Right renal pelvis (tissue), 4 donors: ENCODE data around the gene DLK2. TPM values are rescaled to one million over a fixed set of nuclear protein-coding genes. Genes with fewer than 3 reads are reported as not detected.
"Not testable (repeated sequence)": the region's sequence is repeated elsewhere in the genome, so short reads cannot be mapped to it uniquely, and the experiment has no call there.

Experiments used
- DNase-seq, 4 donors: peaks; one replicate each; pipeline ENCODE4 v3.0.0-alpha.2; 2013; ENCODE audit warnings: low read depth in 4 of 4, low spot score in 3 of 4, missing footprints in 1 of 4
- polyA plus RNA-seq, 4 donors: library from polyadenylated mRNA; unstranded; fragments of 120-200 nt; gene quantifications; one replicate each; pipeline ENCODE4 v1.2.1, GENCODE V29; 2013; ENCODE audit not compliant: insufficient read length in 4 of 4

The DLK2 gene
- polyA plus RNA-seq, 4 donors, result 0.87 to 1.4 (median 1.1) TPM

- DNase-seq, result no peak
Observed at GRCh38 chr6:43481591-43482236, 26.4 kb upstream of the DLK2 start.

- no peak for DNase-seq
Observed at GRCh38 chr6:43481075-43481474, 25.7 kb upstream of the DLK2 start.

- DNase-seq, result no peak
Observed at GRCh38 chr6:43478008-43478372, 22.6 kb upstream of the DLK2 start.

GRCh38 chr6:43477235-43478007 lies 22.1 kb upstream of the DLK2 start, which contains the start of gene TJAP1:
Gene TJAP1 (plus strand): TSS chr6:43477570. CDS start chr6:43499002, 21,432 bp downstream.
- DNase-seq, result peak; percentile 81 to 84 (median 82)

GRCh38 chr6:43476746-43477145 lies 21.4 kb upstream of the DLK2 start:
- no peak for DNase-seq

GRCh38 chr6:43475516-43475915 lies 20.2 kb upstream of the DLK2 start:
- no peak for DNase-seq

- DNase-seq, result no peak
Observed at GRCh38 chr6:43472515-43472914, 17.2 kb upstream of the DLK2 start.

GRCh38 chr6:43471399-43471798 lies 16.1 kb upstream of the DLK2 start:
- DNase-seq, result no peak

GRCh38 chr6:43469947-43470346 lies 14.6 kb upstream of the DLK2 start:
- DNase-seq, result no peak

GRCh38 chr6:43468748-43469681 lies 13.7 kb upstream of the DLK2 start:
- DNase-seq, result no peak

GRCh38 chr6:43468240-43468639 lies 12.9 kb upstream of the DLK2 start:
- no peak for DNase-seq

GRCh38 chr6:43467752-43468151 lies 12.4 kb upstream of the DLK2 start:
- DNase-seq, result no peak

GRCh38 chr6:43467265-43467664 lies 11.9 kb upstream of the DLK2 start:
- DNase-seq, result not testable (repeated sequence)

GRCh38 chr6:43465948-43466347 lies 10.6 kb upstream of the DLK2 start:
- DNase-seq, result no peak

- no peak for DNase-seq
Observed at GRCh38 chr6:43464337-43464736, 9.0 kb upstream of the DLK2 start.

GRCh38 chr6:43461936-43462335 lies 6.6 kb upstream of the DLK2 start:
- no peak for DNase-seq

- DNase-seq, result no peak
Observed at GRCh38 chr6:43460032-43460431, 4.7 kb upstream of the DLK2 start.

GRCh38 chr6:43459535-43459934 lies 4.2 kb upstream of the DLK2 start:
- no peak for DNase-seq

- not testable (repeated sequence) for DNase-seq
Observed at GRCh38 chr6:43458154-43458553, 2.8 kb upstream of the DLK2 start.

- DNase-seq, result no peak
Observed at GRCh38 chr6:43457643-43458042, 2.3 kb upstream of the DLK2 start.
